Thyroid gland (tissue), 4 donors: Measurements from ENCODE around the gene OR5D16.

ENCODE experiments used
- CTCF ChIP-seq, 6 experiments: fragments of 200-600 bp in 3 of 6; fragments of 450-650 bp in 3 of 6; sonication (generic) in 3 of 6; IDR thresholded peaks; one replicate each; pipeline ENCODE4 v1.5.1; 2016 to 2019; ENCODE audit warnings: antibody characterized with exemption in 6 of 6, mild to moderate bottlenecking in 2 of 6, inconsistent platforms in 1 of 6, moderate library complexity in 1 of 6
- POLR2A ChIP-seq, 2 donors: fragments of 450-650 bp; IDR thresholded peaks; one replicate each; pipeline ENCODE4 v1.6.1; 2017; ENCODE audit warnings: antibody characterized with exemption in 2 of 2, mild to moderate bottlenecking in 2 of 2, moderate library complexity in 1 of 2

DNA sequence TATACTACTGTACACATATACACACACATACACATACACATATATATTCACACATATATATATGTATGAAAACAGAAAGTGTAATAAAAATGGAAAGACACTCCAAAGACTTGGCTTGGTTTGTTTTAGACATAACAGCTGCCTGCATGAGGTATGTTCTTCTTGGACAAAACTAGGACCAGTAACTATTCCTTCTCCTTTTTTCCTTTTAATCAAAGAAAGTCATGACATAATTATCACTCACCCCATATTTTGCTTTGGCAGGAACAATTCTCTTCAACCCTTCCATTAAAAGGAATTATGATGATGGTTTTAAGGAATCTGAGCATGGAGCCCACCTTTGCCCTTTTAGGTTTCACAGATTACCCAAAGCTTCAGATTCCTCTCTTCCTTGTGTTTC, 43.3 kb upstream of the OR5D16 start, which contains the start of gene OR5D14:
- TF ChIP-seq POLR2A (IDR thresholded peaks at IDR 0.05) (no peak), CTCF (IDR thresholded peaks at IDR 0.05) (no peak)
